Mucosa of descending colon (tissue), 3 donors: ENCODE data around the gene PLK2. TPM values are rescaled to one million over a fixed set of nuclear protein-coding genes. Genes with fewer than 3 reads are reported as not detected.
A peak's percentile ranks its signal among the peaks of the same experiment; 100 is the strongest.

Source experiments
- ATAC-seq: fragments of 200-7000 bp; cut with Tn5 transposase; one replicate; pipeline ENCODE4 v1.9.1; 2020; ENCODE audit warnings: mild to moderate bottlenecking, moderate library complexity
- DNase-seq, 3 donors: peaks; one replicate each; pipeline ENCODE4 v3.0.0-alpha.2; 2020
- H3K36me3 ChIP-seq: fragments of 200-600 bp; one replicate; pipeline ENCODE4 v1.8.0; 2021; ENCODE audit warnings: low read depth, mild to moderate bottlenecking
- H3K4me1 ChIP-seq: fragments of 200-600 bp; one replicate; pipeline ENCODE4 v1.8.0; 2021; ENCODE audit warnings: low read depth, mild to moderate bottlenecking
- H3K4me3 ChIP-seq: fragments of 200-600 bp; one replicate; pipeline ENCODE4 v1.8.0; 2021; ENCODE audit warnings: mild to moderate bottlenecking
- H3K9me3 ChIP-seq: fragments of 200-600 bp; one replicate; pipeline ENCODE4 v1.8.0; 2021; ENCODE audit warnings: mild to moderate bottlenecking
- CTCF ChIP-seq: fragments of 200-600 bp; IDR thresholded peaks from one replicate; pipeline ENCODE4 v1.8.0; 2022; ENCODE audit warnings: antibody characterized with exemption, mild to moderate bottlenecking
- intact Hi-C, 2 donors: fragments of 100-400 bp; cut with DNase I in 1 of 2; cut with micrococcal nuclease in 1 of 2; formaldehyde crosslinking; loops; one replicate each; pipeline versions ENCODE4 v1.11.0 to v1.11.1; 2022; cut with DNase I, micrococcal nuclease
- total RNA-seq, 3 donors: library from RNA; stranded (reverse); fragmentation: NEBNext Ultra II Directional in 2 of 3; extraction: Animal tissue kit (Norgen Biotek cat#: 25700) in 2 of 3; gene quantifications; one replicate each; pipeline versions ENCODE4 v1.2.1 to v1.2.4, GENCODE V29; 2021 to 2023
- donor health status: DM: no; HTN: no; CAD: no; lungs with moderate emphysema.
- donor health status: DM: no; HTN: no; CAD: no.
- donor health status: DM: no; HTN: yes; CAD: no.

Gene PLK2
- total RNA-seq, 3 donors from 2014 or later, result 13.0 to 24.7 (median 14.5) TPM

- no peak for TF ChIP-seq CTCF
- intact Hi-C loops, result no loop called here
- Histone ChIP-seq H3K4me1 (no peaks in the 10 kb centered on the region), H3K36me3 (no peaks in the 10 kb centered on the region), H3K9me3 (no peaks in the 10 kb centered on the region), H3K4me3 (no peak overlapping the region)
- ATAC-seq (no peak), DNase-seq (no peak)
Measured at GRCh38 chr5:58503390-58504046, 43.6 kb upstream of the PLK2 start.

GRCh38 chr5:58501778-58502417 lies 42.0 kb upstream of the PLK2 start:
- no peaks in the 10 kb centered on the region for H3K36me3 ChIP-seq
- no peak for TF ChIP-seq CTCF
- H3K9me3 ChIP-seq, result no peaks in the 10 kb centered on the region
- H3K4me1 ChIP-seq, result no peaks in the 10 kb centered on the region
- no peak for ATAC-seq
- intact Hi-C loops, result no loop called here
- DNase-seq, result no peak
- H3K4me3 ChIP-seq, result no peak overlapping the region

GRCh38 chr5:58499941-58500340 lies 40.1 kb upstream of the PLK2 start:
- no peaks in the 10 kb centered on the region for H3K9me3 ChIP-seq
- H3K36me3 ChIP-seq, result no peaks in the 10 kb centered on the region
- DNase-seq (no peak), ATAC-seq (peak; percentile 35)
- intact Hi-C loops, result loop anchor here in 1 of 2 donors (5.0 to 10.0 kb wide), 2 partner anchors 315 to 352 kb away; no protein-coding TSS in a partner anchor
- no peak for TF ChIP-seq CTCF
- H3K4me3 ChIP-seq, result no peak overlapping the region
- H3K4me1 ChIP-seq, result no peaks in the 10 kb centered on the region

GRCh38 chr5:58499231-58499630 lies 39.3 kb upstream of the PLK2 start:
- Histone ChIP-seq H3K9me3 (no peaks in the 10 kb centered on the region), H3K4me1 (no peaks in the 10 kb centered on the region), H3K4me3 (no peak overlapping the region), H3K36me3 (no peaks in the 10 kb centered on the region)
- intact Hi-C loops, result loop anchor here in 1 of 2 donors (5.0 to 10.0 kb wide), 2 partner anchors 316 to 353 kb away; no protein-coding TSS in a partner anchor
- no peak for TF ChIP-seq CTCF
- DNase-seq (no peak), ATAC-seq (no peak)

- H3K9me3 ChIP-seq, result no peaks in the 10 kb centered on the region
- no peaks in the 10 kb centered on the region for H3K36me3 ChIP-seq
- intact Hi-C loops, result loop anchor here in 1 of 2 donors (5.0 to 10.0 kb wide), 2 partner anchors 316 to 354 kb away; no protein-coding TSS in a partner anchor
- no peak overlapping the region for H3K4me3 ChIP-seq
- H3K4me1 ChIP-seq, result no peaks in the 10 kb centered on the region
- peak; percentile 46 for TF ChIP-seq CTCF
- DNase-seq (peak in 1 of 3 donors; percentile 68), ATAC-seq (peak; percentile 30)
Measured at GRCh38 chr5:58498340-58498942, 38.6 kb upstream of the PLK2 start.
